GM15510 (cell line): ENCODE measurements around the gene DSCAML1.

Experiments
- POLR2A ChIP-seq: IDR thresholded peaks from 3 replicates; pipeline ENCODE4 v1.6.1; 2011; ENCODE audit warnings: borderline replicate concordance; ENCODE audit not compliant: insufficient read length; ENCODE audit errors: extremely low read depth

The DSCAML1 gene

GRCh38 chr11:117552626-117553025, 244.4 kb downstream of the DSCAML1 start:
- TF ChIP-seq POLR2A, result no peak

DNA sequence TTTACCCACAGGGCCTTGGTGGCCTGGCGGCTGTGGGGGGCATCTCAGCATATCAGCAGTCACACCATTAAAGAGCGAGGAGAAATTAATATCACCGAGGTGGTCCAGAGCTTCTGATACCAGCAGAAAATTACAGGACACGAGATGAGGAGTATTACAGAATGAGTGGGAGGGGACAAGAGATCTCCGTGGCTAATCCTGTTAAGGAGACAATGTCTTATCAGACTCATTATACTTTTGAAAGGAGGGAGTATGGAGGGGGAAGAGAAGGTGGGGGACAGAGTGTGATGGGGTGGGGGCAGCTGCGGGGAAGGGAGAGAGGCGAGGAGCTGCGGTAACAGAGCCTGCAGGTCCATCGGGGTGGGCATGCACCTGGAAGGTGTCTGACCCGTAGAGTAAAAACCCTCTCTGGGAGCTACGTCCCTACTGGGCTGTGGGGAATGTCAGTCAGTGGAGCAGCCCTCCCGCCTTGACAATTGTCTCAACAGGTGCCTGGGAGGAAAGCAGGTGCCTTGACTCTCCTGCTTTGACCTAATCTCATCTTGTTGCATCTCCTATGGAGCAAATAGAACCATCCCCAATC, 245.2 kb downstream of the DSCAML1 start:
- TF ChIP-seq POLR2A, result no peak

DNA sequence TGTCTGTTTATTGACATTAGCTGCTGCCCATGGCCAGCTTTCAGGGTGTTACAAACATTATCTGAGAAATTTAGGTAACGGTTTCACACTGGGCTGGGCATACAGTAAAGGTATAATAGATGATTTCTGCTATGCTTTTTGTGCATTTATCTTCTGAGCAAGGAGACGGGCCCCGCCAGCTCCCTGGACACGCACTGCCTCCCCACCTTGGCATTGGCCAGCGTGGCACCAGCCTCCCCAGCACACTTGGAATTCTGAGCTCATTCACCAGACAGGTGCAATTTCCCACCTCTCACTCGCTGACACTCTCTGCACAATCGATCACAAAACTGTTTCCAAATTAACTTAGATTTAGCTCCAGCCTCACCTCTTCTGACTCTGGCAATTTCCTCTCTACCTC, 246.6 kb downstream of the DSCAML1 start:
- no peak for TF ChIP-seq POLR2A

DNA sequence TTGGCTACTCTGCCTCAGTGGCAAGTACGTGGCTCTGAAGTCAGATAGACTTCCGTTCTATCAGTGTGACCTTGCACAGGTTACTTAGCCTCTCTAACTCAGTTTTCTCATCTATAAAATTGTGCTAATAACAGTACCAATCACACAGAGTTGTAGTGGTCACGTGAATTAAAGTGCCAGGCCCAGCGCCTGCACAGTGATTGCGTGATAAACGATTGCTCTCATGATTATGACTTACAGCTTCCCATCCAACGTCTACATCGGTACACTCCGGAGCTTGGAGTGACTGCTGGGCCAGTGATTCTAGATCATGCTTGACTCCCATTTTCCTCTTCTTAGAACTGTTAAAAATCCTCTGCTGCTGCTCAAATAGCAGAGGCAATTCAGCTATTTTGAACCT, 247.6 kb downstream of the DSCAML1 start:
- TF ChIP-seq POLR2A, result no peak

DNA sequence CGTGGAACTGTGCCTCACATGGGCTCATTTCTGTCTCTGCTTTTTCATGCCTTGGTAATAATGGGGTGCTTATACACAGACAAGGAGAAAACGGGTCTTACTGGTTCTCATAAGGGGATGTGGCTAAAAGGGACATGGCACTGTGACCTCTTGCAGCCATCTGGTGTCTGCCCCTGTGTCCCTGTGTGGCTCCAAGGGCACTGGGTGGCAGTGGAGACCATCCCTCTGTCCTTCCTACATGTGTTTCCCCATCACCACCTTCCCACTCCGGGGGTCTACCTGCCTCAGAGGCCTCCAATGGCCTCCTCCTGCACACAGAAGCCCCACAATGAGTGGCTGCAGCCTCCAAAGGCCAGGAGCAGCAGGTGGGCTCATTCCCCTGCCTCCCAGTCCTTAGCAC, 248.1 kb downstream of the DSCAML1 start:
- TF ChIP-seq POLR2A, result no peak

DNA sequence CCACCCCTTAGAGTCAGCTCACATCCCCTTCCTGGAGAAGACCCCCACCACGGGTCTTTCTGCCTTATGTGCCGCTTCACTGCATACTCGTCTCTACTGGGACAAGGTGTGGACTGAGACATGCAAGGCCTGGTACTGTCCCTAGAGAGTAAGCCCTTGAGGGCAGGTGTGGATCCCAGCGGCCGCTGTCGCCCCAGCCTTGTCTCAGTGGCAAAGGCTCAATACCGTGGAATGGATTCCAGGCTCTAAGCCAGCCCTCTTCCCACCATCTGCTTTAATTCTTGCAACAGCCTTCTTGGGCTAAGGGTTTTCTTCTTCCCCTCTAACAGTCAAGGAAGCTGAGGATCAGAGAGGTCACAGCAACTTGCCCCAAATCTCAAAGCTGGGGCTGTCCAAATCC, 249.1 kb downstream of the DSCAML1 start:
- TF ChIP-seq POLR2A, result no peak

- no peak for TF ChIP-seq POLR2A
Observed at GRCh38 chr11:117547195-117547850, 249.7 kb downstream of the DSCAML1 start.

DNA sequence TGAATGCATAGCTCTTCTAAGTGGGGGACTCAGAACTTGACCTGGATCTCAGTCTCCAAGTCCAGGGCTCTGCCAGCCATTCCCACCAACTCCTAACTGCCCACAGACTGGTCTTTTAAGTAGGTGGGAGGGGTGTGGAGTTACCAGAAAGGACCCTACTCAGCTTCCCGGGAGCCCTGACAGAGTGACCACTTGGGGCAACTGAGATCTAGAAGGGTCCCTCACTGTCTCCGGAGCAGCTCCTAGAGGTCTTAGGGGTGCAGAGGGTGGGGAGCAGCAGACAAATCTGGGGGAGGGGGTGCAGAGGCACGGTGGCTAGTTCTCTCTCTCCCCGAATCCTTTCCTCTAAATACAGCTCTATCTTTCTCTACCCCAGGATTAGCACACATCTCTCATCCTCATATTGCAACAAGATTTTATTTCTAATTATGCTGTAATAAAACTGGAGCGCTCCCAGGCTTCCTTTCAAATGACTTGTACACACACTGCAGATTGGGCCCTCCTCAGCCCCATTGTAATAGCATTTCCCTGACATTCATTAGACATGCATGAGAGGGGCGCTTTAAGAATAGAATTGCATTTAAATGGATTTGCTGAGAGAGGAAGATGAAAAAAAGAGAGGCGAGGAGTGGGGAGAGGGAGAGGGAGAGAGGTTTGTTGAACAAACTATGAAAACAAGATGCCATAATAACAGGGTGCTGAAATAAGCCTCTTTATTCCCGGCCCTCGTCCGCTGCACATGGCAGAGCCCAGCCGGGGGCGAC, 250.4 kb downstream of the DSCAML1 start:
- TF ChIP-seq POLR2A, result no peak

DNA sequence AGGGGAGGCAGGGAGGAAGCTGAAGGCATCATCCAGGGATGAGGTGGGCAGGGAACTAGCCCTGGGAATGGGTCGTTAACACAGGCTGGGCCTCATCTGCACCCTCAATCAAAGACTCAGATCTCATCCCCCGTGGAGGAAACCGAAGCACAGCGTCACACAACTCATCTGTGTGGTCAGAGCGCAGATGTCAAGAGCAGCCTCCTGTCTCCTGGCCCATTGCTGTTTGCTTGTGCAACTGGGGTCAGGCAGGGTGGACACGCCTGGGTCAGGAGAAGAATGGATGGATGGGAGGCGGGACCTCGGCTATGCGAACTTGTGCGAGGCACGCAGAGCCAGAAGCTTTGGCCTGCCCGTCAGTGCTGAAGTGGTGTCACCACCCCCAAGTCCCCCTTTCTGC, 251.3 kb downstream of the DSCAML1 start:
- no peak for TF ChIP-seq POLR2A

DNA sequence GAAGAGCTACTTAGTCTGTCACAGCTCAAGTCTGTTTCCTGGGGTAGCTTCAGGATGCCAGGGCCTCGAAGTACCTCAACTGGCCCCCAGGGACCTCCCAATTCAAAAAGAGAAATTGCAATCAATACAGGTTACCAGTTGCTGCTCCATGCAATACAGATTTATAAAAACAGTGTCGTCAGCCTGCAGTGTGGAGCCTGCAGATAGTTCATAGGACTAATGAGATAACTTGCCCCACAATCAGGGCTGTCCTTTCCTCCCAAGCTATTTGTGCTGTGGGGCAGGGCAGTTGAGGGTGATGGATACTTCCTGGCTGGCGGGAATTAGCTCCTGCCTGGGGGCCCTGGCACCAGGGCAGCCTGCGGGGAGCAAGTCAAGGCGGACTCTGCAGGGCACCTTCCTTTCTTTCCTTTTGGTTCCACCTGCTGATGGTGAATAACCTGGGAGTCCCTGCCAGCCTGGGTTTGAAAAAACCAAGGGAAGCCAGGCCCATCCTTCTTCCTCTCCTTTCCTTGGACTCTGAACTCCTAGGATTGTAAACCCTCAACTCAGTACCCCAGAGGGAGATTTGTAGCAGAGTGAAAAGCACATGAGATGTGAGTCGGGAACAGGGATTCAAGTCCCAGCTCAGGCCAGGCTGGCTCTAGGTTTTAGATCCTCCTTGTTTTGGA, 252.8 kb downstream of the DSCAML1 start:
- TF ChIP-seq POLR2A, result no peak

DNA sequence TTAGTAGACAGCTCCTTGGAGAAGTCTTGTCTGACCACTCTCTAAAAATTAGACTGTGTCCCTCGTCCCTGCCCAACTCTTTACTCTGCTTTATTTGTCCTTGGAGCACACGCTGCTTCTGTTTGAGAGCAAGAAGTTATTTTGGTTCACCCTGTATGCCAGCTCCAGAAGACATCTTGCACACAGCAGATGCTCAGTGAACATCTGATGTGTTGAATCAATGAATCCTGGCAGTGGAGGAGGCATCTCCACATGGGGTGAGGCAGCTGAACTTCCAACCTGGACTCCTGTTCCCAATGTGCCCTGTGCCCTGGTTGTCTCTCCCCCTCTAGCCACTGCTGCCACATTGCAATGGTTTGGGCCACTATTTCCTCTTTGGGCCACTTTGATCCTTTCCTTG, 255.8 kb downstream of the DSCAML1 start:
- TF ChIP-seq POLR2A, result no peak

DNA sequence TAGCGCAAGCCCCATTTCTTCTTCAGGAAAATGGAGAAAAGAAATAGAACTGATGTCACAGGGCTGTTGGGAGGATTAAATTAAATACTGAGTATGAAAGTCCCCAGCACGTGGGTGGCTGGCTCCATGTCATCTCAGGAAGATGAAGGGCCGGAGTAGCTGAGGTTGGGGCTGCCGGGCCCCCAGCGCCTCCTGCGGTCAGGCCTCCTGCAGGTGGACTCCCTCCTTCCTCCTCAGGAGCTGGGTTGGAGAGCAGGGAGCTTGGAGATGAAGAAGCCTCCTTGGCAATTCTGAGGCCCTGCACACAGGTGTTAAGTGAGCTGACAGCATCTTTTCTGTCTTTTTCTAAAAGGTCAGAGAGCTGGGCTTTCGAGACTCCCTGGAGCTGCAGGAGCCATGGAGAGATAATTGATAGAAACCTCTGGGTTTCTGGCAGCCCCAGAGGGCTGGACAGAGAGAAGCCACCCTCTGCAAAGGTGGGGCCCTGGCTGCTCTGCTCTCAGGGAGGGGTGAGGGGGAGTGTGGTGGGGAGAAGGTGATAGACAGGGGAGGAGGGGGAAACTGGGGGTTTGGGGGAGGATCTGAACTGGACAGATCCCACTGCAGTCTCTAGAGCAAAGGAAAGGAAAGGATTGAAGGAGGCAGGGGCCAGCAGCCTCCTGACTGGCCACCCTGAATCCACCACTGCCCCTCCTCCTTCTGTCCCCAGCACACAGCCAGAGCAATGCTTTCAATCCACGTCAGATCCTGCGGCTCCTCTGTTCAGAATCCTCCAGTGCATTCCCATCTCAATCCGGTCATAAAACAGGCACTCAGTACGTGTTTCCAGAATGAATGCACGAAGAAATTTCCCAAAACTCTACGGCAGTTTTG, 258.5 kb downstream of the DSCAML1 start:
- no peak for TF ChIP-seq POLR2A

GRCh38 chr11:117535850-117536411, 261.1 kb downstream of the DSCAML1 start:
- no peak for TF ChIP-seq POLR2A

DNA sequence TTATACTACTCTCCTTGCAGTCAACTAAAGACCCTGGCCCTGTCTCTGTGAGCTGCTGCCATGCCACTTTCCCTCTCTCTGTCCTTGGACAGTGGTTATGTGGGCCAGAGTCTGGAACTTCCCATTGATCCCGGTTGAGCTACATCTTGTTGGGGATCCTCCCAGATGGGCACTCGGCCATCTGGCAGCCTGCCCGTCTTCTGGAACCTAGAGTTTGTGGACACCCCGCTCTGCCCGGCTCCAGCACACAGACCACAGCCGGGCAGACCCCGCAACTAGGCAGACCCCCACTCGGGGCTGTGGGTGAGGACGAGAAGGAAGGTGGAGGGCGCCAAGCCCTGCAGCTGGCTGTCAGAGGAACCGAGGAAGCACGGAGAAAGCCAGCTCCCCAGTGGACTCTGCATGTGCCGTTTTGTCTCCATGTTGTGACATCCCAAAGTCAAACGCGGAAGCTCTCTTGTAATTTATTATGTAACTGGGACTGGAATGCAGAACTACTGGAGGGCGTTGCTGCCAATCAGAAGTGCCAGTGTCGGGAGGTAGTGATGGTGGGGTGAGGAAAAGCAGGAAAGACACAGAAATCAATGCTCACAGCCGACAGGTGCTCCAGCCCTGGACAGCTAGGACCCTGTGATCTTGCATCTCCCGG, 261.7 kb downstream of the DSCAML1 start:
- TF ChIP-seq POLR2A, result no peak

DNA sequence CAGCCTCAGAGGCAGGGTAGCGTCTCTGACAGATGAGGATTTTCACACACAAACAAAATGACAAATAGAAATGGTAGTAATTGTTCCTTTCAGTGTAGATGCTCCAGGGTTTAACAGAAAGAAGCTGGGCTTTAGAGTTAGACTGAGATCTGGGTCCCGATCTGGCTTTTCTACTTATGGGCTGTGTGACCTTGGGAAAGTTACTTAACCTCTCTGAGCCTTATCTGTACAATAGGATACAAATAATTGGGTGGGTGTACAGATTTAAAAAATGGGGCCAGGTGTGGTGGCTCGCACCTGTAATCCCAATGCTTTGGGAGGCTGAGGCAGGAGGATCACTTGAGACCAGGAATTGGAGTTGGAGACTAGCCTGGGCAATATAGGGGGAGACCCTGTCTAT, 264.4 kb downstream of the DSCAML1 start:
- TF ChIP-seq POLR2A, result no peak

DNA sequence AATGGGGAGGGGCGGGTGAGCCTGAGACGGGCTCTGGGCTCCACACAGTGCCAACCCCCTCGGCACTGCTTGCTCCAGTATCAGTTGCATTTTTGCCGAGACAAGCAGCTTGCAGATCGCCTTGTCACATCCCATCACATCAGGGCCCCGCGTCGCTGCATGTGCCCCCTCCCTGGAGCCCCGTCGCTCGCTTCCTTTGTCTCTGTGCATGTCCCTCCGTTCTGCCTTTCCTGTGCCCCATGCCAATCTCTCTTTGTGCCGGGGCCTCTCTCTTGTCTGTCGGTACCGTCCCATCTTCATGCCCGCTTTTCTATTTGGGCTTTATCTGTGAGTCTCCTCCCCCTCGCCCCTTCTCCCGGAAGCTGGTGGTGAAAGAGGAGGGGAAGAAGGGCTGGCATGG, 267.2 kb downstream of the DSCAML1 start:
- no peak for TF ChIP-seq POLR2A
